Measurements from ENCODE around the gene FAM149B1.

DNA sequence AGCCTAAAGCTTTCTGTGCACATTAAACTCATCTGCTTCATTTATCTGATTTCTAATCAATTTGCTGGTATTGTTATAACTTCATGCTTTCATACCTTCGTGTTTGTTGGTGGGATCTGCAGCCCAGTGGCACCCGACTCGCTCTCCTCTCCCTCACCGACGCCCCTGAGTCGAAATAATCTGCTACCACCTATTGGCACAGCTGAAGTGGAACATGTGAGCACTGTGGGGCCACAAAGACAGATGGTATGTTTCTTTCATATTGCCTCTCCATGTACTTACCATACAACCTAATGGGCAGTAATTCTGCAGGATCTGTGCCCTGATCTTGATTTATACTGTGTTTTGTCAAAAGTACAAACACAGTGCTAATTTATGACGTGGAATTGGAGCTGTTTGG, 66.8 kb downstream of the FAM149B1 start:
- TF ChIP-seq, protein P1, sequence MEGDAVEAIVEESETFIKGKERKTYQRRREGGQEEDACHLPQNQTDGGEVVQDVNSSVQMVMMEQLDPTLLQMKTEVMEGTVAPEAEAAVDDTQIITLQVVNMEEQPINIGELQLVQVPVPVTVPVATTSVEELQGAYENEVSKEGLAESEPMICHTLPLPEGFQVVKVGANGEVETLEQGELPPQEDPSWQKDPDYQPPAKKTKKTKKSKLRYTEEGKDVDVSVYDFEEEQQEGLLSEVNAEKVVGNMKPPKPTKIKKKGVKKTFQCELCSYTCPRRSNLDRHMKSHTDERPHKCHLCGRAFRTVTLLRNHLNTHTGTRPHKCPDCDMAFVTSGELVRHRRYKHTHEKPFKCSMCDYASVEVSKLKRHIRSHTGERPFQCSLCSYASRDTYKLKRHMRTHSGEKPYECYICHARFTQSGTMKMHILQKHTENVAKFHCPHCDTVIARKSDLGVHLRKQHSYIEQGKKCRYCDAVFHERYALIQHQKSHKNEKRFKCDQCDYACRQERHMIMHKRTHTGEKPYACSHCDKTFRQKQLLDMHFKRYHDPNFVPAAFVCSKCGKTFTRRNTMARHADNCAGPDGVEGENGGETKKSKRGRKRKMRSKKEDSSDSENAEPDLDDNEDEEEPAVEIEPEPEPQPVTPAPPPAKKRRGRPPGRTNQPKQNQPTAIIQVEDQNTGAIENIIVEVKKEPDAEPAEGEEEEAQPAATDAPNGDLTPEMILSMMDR (IDR thresholded peaks at IDR 0.05), result no peak
- no peak for TF ChIP-seq POLR2A (IDR thresholded peaks at IDR 0.05)

Data from Peyer's patch (tissue), 4 donors.